Skeletal muscle tissue (tissue), 4 donors: ENCODE measurements around the gene MMS19. TPM values are rescaled to one million over a fixed set of nuclear protein-coding genes. Genes with fewer than 3 reads are reported as not detected.

Experiments
- H3K27ac ChIP-seq: one replicate; pipeline ENCODE4 v1.7.0; 2013; ENCODE audit warnings: mild to moderate bottlenecking, low read depth, low read length, inconsistent platforms
- H3K27me3 ChIP-seq, 3 donors: one replicate each; pipeline ENCODE4 v1.7.0; 2013; ENCODE audit warnings: low read length in 3 of 3; ENCODE audit not compliant: control insufficient read depth in 3 of 3, insufficient read depth in 3 of 3
- H3K36me3 ChIP-seq, 3 donors: one replicate each; pipeline ENCODE4 v1.7.0; 2013; ENCODE audit warnings: low read length in 3 of 3; ENCODE audit not compliant: control insufficient read depth in 3 of 3, insufficient read depth in 3 of 3
- H3K4me1 ChIP-seq, 3 donors: one replicate each; pipeline ENCODE4 v1.7.0; 2013; ENCODE audit warnings: low read length in 3 of 3, mild to moderate bottlenecking in 3 of 3; ENCODE audit not compliant: control insufficient read depth in 3 of 3, insufficient read depth in 3 of 3
- H3K4me3 ChIP-seq, 3 donors: one replicate each; pipeline ENCODE4 v1.7.0; 2013; ENCODE audit warnings: low read length in 3 of 3
- H3K9ac ChIP-seq, 3 donors: one replicate each; pipeline ENCODE4 v1.7.0; 2013; ENCODE audit warnings: low read length in 3 of 3, mild to moderate bottlenecking in 3 of 3, moderate library complexity in 2 of 3, low read depth in 1 of 3
- H3K9me3 ChIP-seq, 3 donors: one replicate each; pipeline ENCODE4 v1.7.0; 2013; ENCODE audit warnings: low read length in 3 of 3; ENCODE audit not compliant: control insufficient read depth in 3 of 3
- total RNA-seq: library from RNA; depleted of rRNA; stranded (reverse); fragments of >200 nt; gene quantifications from one replicate; pipeline ENCODE4 v1.2.3, GENCODE V29; 2014
- donor health status: Osteomylitis.

Gene MMS19
- total RNA-seq, 1 donor from 2014 or later: 47.0 TPM

DNA sequence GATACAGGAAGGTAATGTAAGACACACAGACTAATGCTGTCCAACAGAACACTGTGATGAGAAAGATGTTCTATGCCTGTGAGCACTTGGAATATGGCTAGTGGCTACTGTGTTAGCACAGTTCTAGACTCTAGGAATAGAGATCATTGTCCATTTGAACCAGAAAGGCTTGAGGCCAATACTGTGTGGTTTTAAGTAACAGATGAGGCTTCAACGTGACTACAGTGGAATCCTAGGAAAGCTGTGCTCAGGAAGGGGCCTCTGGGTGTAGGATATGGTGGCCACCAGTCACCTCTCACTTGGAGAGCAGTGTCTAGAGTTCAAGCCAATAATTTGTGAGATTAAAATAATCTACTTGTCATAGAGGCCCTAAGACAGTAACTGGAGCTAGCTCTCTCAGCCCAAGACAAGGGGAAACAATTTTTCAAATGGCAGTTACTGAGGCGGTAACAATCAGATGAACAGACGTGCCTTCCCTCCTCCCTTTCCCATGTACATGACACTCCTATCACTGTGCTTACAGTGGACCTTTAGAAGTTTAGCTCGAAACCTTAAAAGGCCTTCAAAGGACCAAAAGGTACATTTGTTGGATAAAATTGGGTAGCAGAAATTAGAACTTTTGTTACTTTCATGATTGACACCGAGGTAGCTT, 42.1 kb downstream of the MMS19 start:
- Histone ChIP-seq H3K9ac (no peak overlapping the region), H3K27me3 (no peaks in the 10 kb centered on the region), H3K4me1 (peaks cover 2 to 13% (median 9%) of the 10 kb centered on the region in 3 donors), H3K27ac (no peak overlapping the region), H3K36me3 (peaks cover 50 to 70% (median 62%) of the 10 kb centered on the region in 3 donors), H3K9me3 (no peaks in the 10 kb centered on the region), H3K4me3 (no peak overlapping the region)

DNA sequence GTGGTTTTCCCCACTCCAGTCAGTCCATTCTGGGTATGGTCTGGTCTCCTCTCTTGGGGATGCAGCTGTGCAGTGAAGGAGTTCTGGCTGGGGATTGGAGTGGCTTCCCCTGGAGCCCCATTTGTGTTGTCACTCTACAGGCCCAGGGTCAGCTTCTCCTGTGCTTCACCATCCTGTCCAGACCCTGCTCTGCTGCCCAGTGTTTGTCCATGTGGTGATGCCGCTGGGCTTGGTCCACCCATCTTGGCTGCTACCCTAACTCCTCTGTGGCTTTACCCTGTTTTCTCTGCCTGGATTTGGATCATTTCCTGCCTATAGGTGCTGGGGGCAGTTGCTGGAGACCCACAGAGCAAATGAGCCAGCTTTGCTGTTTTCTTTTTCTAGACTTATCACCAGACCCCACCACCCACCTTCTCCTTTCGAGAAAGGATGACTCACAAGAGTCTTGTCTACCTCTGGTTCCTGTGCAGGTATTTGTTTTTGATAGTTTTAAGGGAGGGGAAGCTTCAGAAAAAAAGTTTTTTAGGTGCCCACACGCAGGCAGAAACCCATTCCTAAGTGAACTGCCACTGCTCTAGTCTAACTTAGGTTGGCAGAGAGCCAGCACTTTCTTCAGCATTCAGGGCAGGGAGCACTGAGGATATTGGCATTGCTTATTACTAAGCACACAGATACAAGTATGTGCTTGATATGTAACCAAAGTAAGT, 43.7 kb downstream of the MMS19 start:
- no peaks in the 10 kb centered on the region for H3K9me3 ChIP-seq
- no peaks in the 10 kb centered on the region for H3K27me3 ChIP-seq
- peaks cover 36 to 53% (median 45%) of the 10 kb centered on the region in 3 donors for H3K36me3 ChIP-seq
- no peak overlapping the region for H3K4me3 ChIP-seq
- peak overlapping the region; percentile 9 for H3K27ac ChIP-seq
- no peak overlapping the region for H3K9ac ChIP-seq
- H3K4me1 ChIP-seq: peaks cover 11 to 24% (median 17%) of the 10 kb centered on the region in 3 donors

DNA sequence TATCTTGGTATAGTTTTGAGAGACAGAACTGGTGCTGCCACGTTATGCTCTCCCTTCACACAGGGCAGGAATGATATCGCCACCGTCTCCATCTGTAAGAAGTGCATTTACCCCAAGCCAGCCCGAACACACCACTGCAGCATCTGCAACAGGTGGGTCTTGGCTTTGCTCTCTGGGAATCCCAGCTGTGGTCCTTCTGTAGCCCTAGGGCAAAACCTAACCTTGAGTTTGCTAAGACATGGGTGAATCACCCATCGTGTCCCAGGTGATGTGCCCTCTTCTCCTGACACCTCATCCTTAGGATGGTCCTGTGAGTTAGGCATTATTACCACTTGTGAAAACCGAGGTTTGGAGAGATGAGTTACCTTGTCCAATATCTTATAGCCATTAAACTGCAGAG, 45.9 kb downstream of the MMS19 start:
- Histone ChIP-seq H3K4me3 (no peak overlapping the region), H3K4me1 (peaks cover 11 to 26% (median 25%) of the 10 kb centered on the region in 3 donors), H3K9ac (no peak overlapping the region), H3K36me3 (peaks cover 20 to 37% (median 27%) of the 10 kb centered on the region in 3 donors), H3K27me3 (no peaks in the 10 kb centered on the region), H3K9me3 (no peaks in the 10 kb centered on the region), H3K27ac (no peak overlapping the region)

DNA sequence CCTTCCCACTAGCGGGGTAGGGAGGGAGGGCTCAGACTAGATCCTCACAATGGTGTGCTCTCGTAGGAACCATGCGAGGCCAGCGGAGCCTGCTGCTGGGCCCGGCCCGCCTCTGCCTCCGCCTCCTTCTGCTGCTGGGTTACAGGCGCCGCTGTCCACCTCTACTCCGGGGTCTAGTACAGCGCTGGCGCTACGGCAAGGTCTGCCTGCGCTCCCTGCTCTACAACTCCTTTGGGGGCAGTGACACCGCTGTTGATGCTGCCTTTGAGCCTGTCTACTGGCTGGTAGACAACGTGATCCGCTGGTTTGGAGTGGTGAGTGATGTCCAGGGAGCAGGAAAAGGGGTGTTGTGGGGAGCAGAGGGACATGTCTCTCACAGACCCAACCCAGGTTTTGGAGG, 46.6 kb downstream of the MMS19 start:
- Histone ChIP-seq H3K9ac (no peak overlapping the region), H3K9me3 (no peaks in the 10 kb centered on the region), H3K27me3 (no peaks in the 10 kb centered on the region), H3K36me3 (peaks cover 13 to 29% (median 21%) of the 10 kb centered on the region in 3 donors), H3K27ac (no peak overlapping the region), H3K4me1 (peaks cover 18 to 33% (median 31%) of the 10 kb centered on the region in 3 donors), H3K4me3 (no peak overlapping the region)

DNA sequence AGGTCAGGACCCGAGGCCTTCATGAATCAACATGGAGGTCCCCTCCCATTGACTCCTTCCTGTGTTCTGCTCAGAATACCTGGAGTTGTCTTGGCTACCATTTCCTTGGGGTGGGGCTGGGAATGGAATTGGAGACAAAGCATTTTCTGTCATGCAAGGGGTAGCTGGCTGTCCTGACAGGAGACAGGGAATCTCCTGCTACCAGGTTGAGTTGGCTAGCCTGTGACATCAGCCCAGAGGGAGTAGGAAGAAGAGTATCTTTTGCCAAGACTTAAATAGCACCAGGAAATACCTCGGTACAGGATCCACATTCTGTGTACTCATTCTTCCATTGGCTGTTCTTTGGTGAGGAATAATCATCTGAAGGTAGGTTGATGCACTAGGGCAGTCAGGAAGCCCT, 47.4 kb downstream of the MMS19 start:
- no peak overlapping the region for H3K27ac ChIP-seq
- H3K27me3 ChIP-seq: no peaks in the 10 kb centered on the region
- no peak overlapping the region for H3K9ac ChIP-seq
- H3K4me1 ChIP-seq: peaks cover 22 to 33% (median 31%) of the 10 kb centered on the region in 3 donors
- no peaks in the 10 kb centered on the region for H3K9me3 ChIP-seq
- peaks cover 13 to 22% (median 13%) of the 10 kb centered on the region in 3 donors for H3K36me3 ChIP-seq
- H3K4me3 ChIP-seq: no peak overlapping the region

DNA sequence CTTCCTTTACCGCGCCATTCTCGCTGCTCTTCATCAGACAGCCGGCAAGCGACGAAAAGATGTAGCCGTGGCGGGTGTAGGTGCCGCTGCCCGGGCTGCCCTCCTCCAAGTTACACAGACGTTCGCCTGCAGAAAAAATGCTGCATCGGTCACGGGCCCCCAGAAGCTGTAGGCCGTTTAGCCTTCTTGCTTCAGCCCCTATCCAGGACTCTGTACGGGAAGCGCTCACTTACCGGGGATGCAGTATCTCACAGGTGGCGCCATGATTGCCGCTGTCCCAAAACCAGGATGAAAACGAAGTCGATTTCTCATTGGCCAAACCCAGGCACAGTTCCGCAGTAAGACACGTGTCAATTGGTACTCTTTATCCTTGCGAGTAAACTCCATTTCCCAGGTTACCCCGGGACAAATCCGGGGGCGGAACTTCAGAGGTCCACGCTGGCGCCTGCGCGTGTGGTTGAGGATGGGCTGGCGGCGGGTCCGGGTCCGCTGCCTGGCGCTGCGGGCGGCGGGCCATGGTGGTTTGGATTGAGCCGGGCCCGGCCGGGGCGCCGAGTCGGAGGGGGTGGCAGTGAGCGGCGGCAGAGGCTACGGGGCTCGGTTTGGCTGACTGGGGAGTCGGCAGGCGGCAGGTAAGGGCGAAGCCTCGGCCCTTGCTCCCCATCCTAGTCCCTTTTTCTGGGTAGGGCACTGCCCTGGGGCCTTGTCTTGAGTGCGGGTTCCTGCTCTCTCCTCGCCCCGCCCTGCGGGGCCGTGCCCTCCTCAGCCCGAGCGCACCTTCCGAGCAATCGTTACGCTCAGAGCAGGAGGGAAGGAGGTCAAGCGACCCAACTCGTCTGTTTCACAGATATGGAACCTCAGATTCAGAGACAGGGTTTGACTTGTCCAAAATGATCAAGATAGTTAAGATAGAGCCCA, 52.2 kb downstream of the MMS19 start, which contains the start of the genes EXOSC1 and ZDHHC16:
EXOSC1 (minus strand) TSS at position 285 of the 918 bp plus-strand sequence; CDS start at position 264, 21 bp downstream.
ZDHHC16 (plus strand) TSS at position 454 of the 918 bp plus-strand sequence. CDS start 5,501 bp downstream, outside the sequence.
- peaks cover 8 to 12% (median 11%) of the 10 kb centered on the region in 3 donors for H3K36me3 ChIP-seq
- H3K9me3 ChIP-seq: no peaks in the 10 kb centered on the region
- H3K9ac ChIP-seq: peak within 1 kb of the TSS; percentile 63 to 90 (median 80)
- H3K4me3 ChIP-seq: peak within 1 kb of the TSS; percentile 95 to 99 (median 99)
- H3K4me1 ChIP-seq: peaks cover 26 to 34% (median 29%) of the 10 kb centered on the region in 3 donors
- H3K27me3 ChIP-seq: no peaks in the 10 kb centered on the region
- H3K27ac ChIP-seq: peak within 1 kb of the TSS; percentile 32

DNA sequence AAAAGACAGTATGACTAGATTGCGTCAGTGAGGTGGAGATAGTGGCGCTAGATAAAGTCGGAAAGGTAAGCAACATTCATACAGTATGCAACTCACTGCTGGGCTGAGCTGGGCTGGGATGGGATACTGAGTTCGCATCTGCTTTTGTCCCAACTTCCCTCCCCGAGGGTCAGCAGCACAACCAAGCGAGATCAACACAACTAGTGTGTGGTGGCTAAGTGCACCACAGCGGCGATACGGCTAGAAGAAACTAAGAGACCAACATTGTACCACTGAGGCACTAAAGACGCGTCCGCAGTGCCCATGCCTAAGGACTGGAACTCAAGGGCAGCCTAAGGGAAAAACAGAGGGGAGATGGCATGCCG, 52.9 kb downstream of the MMS19 start:
- H3K9ac ChIP-seq: peak overlapping the region; percentile 63 to 90 (median 80)
- peak overlapping the region; percentile 32 for H3K27ac ChIP-seq
- H3K27me3 ChIP-seq: no peaks in the 10 kb centered on the region
- peaks cover 12 to 14% (median 14%) of the 10 kb centered on the region in 3 donors for H3K36me3 ChIP-seq
- H3K9me3 ChIP-seq: no peaks in the 10 kb centered on the region
- H3K4me1 ChIP-seq: peaks cover 20 to 28% (median 22%) of the 10 kb centered on the region in 3 donors
- H3K4me3 ChIP-seq: peak overlapping the region; percentile 95 to 99 (median 99)

DNA sequence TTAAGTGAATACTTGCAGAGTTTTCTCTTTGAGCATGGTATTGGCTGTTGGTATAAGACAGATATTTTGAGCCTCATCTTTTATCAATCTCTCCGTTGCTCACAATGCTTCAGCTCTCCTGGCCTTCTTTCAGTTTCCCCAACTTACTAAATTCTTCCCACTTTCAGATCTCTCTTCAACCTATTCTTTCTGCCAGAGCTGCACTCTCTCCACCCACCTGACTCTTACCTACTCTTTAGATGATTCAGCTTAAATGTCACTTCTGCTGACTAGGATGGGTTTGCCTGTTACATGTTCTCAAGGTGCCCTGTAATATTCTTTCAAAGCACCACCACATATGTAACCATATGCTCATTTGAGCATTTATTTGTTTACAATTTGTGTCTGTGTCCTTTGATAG, 54.0 kb downstream of the MMS19 start:
- Histone ChIP-seq H3K36me3 (peaks cover 14 to 15% (median 15%) of the 10 kb centered on the region in 3 donors), H3K9me3 (no peaks in the 10 kb centered on the region), H3K27me3 (no peaks in the 10 kb centered on the region), H3K27ac (no peak overlapping the region), H3K4me1 (peaks cover 16 to 28% (median 22%) of the 10 kb centered on the region in 3 donors), H3K9ac (no peak overlapping the region), H3K4me3 (no peak overlapping the region)

DNA sequence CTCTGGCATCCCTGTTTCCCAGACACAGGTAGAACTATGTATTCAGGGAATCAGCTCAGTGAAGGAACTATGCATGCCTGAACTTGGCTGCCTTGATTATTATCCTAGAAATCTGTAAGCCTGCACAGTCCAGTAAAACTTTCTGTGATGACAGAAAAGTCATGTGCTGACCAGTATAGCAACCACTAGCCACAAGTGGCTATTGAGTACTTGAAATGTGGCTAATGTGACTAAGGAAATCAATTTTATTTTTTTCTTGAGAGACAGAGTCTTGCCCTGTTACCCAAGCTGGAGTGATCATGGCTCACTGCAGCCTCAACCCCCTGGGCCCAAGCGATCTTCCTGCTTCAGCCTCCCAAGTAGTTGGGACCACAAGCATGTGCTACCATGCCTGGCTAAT, 55.9 kb downstream of the MMS19 start:
- Histone ChIP-seq H3K9me3 (no peaks in the 10 kb centered on the region), H3K27ac (no peak overlapping the region), H3K4me1 (peaks cover 15 to 21% (median 18%) of the 10 kb centered on the region in 3 donors), H3K4me3 (no peak overlapping the region), H3K27me3 (no peaks in the 10 kb centered on the region), H3K36me3 (peaks cover 21 to 26% (median 21%) of the 10 kb centered on the region in 3 donors), H3K9ac (no peak overlapping the region)
